Neural crest cell (in vitro differentiated cells): ENCODE results near the gene SMOC2. TPM values are rescaled to one million over a fixed set of nuclear protein-coding genes. Genes with fewer than 3 reads are reported as not detected.

Source experiments
- DNase-seq: peaks from one replicate; pipeline ENCODE4 v3.0.0; 2021; ENCODE audit warnings: low read depth, mixed read lengths, low spot score
- H3K27ac Mint-ChIP-seq: one replicate; pipeline ENCODE4 v1.8.0; 2021; ENCODE audit warnings: mild to moderate bottlenecking, mixed read lengths; ENCODE audit not compliant: unreplicated experiment
- H3K27me3 Mint-ChIP-seq: 2 replicates; pipeline ENCODE4 v1.8.0; 2021; ENCODE audit warnings: low read depth, mild to moderate bottlenecking, mixed read lengths
- H3K36me3 Mint-ChIP-seq: 2 replicates; pipeline ENCODE4 v1.8.0; 2021; ENCODE audit warnings: low read depth, mild to moderate bottlenecking, mixed read lengths
- H3K4me1 Mint-ChIP-seq: 2 replicates; pipeline ENCODE4 v1.8.0; 2021; ENCODE audit warnings: mixed read lengths
- H3K4me3 Mint-ChIP-seq: one replicate; pipeline ENCODE4 v1.8.0; 2021; ENCODE audit warnings: mild to moderate bottlenecking, mixed read lengths
- H3K9me3 Mint-ChIP-seq: 2 replicates; pipeline ENCODE4 v1.8.0; 2021; ENCODE audit warnings: mixed read lengths
- CTCF ChIP-seq: fragments of 200-600 bp; sonication (generic); conservative IDR thresholded peaks from 2 replicates; pipeline ENCODE4 v1.5.0; 2021; ENCODE audit warnings: antibody characterized with exemption, mild to moderate bottlenecking
- total RNA-seq: library from RNA; stranded (reverse); gene quantifications from 2 replicates; pipeline ENCODE4 v1.2.1, GENCODE V29; 2021

Gene SMOC2
- total RNA-seq, 1 donor from 2014 or later = 0.23 TPM

DNA sequence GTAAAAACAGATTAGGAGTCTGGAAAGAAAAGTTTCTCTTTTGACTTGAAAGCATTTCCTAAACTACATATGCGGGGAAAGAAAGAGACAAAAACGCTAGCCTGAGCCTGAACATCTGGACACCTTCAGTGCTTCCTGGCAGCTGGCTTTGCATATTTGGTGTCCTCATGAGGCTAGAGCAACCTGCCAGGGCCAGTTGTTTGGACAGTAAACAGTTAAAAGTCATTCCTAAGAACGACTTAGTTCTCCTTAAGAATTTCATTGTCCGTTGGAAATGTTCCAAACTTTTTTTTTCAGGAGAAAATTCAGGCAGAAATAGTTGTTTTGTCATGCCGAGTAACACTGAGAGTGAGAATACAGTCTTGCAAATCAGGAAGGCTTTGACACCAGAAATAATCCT is 199.8 kb downstream of the SMOC2 start:
- DNase-seq = no peak
- no peak overlapping the region for H3K27ac Mint-ChIP-seq
- no peak overlapping the region for H3K4me3 Mint-ChIP-seq
- H3K36me3 Mint-ChIP-seq = no peaks in the 10 kb centered on the region
- H3K4me1 Mint-ChIP-seq = peaks cover 12% of the 10 kb centered on the region
- H3K9me3 Mint-ChIP-seq = no peaks in the 10 kb centered on the region
- TF ChIP-seq CTCF = no peak
- no peaks in the 10 kb centered on the region for H3K27me3 Mint-ChIP-seq

- no peak overlapping the region for H3K27ac Mint-ChIP-seq
- no peaks in the 10 kb centered on the region for H3K27me3 Mint-ChIP-seq
- H3K4me3 Mint-ChIP-seq = no peak overlapping the region
- H3K4me1 Mint-ChIP-seq = peaks cover 12% of the 10 kb centered on the region
- H3K36me3 Mint-ChIP-seq = no peaks in the 10 kb centered on the region
- no peaks in the 10 kb centered on the region for H3K9me3 Mint-ChIP-seq
- no peak for TF ChIP-seq CTCF
- no peak for DNase-seq
These were observed 200.5 kb downstream of the SMOC2 start for GRCh38 chr6:168641446-168641845.

- Mint-ChIP-seq H3K4me3 (no peak overlapping the region), H3K36me3 (no peaks in the 10 kb centered on the region), H3K4me1 (peaks cover 11% of the 10 kb centered on the region), H3K27ac (no peak overlapping the region), H3K27me3 (no peaks in the 10 kb centered on the region), H3K9me3 (no peaks in the 10 kb centered on the region)
- no peak for DNase-seq
- TF ChIP-seq CTCF = no peak
These were observed 202.4 kb downstream of the SMOC2 start for GRCh38 chr6:168643401-168643800.

DNA sequence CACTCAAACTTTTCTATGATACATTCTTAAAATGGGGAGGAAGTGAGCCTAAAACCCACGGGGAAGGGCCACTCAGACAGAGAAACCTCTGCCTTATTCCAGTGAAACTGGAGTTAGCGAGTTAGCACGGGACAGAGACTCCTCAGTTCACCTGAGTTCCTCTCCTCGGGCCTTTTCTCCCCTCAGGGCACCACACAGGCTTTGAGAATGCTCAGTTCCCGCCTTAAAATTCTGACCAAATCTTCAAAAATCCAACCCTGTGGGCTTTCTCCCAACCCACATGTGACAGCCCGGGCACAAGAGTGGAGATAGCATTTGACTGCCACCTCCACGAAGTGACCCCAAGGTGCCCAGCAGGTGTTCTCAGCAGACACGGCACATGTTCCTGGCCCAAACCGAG is 204.3 kb downstream of the SMOC2 start:
- no peak overlapping the region for H3K27ac Mint-ChIP-seq

GRCh38 chr6:168647271-168647670 is 206.3 kb downstream of the SMOC2 start:
- TF ChIP-seq CTCF = no peak
- H3K4me1 Mint-ChIP-seq = peaks cover 22% of the 10 kb centered on the region
- no peak for DNase-seq
- no peak overlapping the region for H3K4me3 Mint-ChIP-seq
- H3K27me3 Mint-ChIP-seq = no peaks in the 10 kb centered on the region
- no peak overlapping the region for H3K27ac Mint-ChIP-seq
- H3K36me3 Mint-ChIP-seq = no peaks in the 10 kb centered on the region
- no peaks in the 10 kb centered on the region for H3K9me3 Mint-ChIP-seq

More for the DNA sequence above, 204.3 kb downstream of the SMOC2 start:
- no peak for DNase-seq
- Mint-ChIP-seq H3K4me1 (peaks cover 11% of the 10 kb centered on the region), H3K27me3 (no peaks in the 10 kb centered on the region), H3K36me3 (no peaks in the 10 kb centered on the region), H3K9me3 (no peaks in the 10 kb centered on the region), H3K4me3 (no peak overlapping the region)
- TF ChIP-seq CTCF = no peak
